ENCODE measurements around the gene STKLD1.

The STKLD1 gene

GRCh38 chr9:133419005-133419404, 42.8 kb downstream of the STKLD1 start:
- no peak overlapping the region for H3K23ac ChIP-seq (ENCODE audit: low read depth, low read length, poor library complexity)
- WGBS, 2 donors (ENCODE audit: extremely low coverage in 2 of 2, insufficient read length in 2 of 2, insufficient replicate concordance in 1 of 2) = no CpG with 5 or more reads among the region's 13 CpGs
- DNase-seq (ENCODE audit: low spot score) = no peak
- no peaks in the 10 kb centered on the region for H3K9me3 ChIP-seq (replicated peaks in 1 of 2; ENCODE audit: control insufficient read depth in 2 of 2, insufficient read depth in 1 of 2, low read depth in 1 of 2, low read length in 2 of 2)
- peaks cover 9 to 26% of the 10 kb centered on the region in 2 donors for H3K36me3 ChIP-seq (replicated peaks in 1 of 2; ENCODE audit: control insufficient read depth in 2 of 2, insufficient read depth in 2 of 2, low read length in 2 of 2)
- no peak overlapping the region for H2BK120ac ChIP-seq (ENCODE audit: low read depth, low read length)
- H3K14ac ChIP-seq (ENCODE audit: low read length) = no peak overlapping the region
- no peak overlapping the region for H3K18ac ChIP-seq (ENCODE audit: low read length)
- H4K91ac ChIP-seq (ENCODE audit: low read depth, low read length, poor library complexity) = no peak overlapping the region
- H3K27me3 ChIP-seq (ENCODE audit: control insufficient read depth in 3 of 3, insufficient read depth in 3 of 3, low read depth in 1 of 3, low read length in 3 of 3) = no peaks in the 10 kb centered on the region
- no peak overlapping the region for H3K4ac ChIP-seq (ENCODE audit: low read length)
- no peak overlapping the region for H2BK12ac ChIP-seq (ENCODE audit: low read length)
- H3K27ac ChIP-seq (replicated peaks; ENCODE audit: low read length) = no peak overlapping the region
- H2AFZ ChIP-seq (ENCODE audit: low read length) = no peak overlapping the region
- peak overlapping the region in 1 of 2 donors; percentile 73 for H3K4me3 ChIP-seq (ENCODE audit: low read length in 2 of 2)
- H2BK5ac ChIP-seq (ENCODE audit: low read length) = no peak overlapping the region
- H2AK5ac ChIP-seq (ENCODE audit: low read depth, low read length) = no peak overlapping the region
- H3K4me2 ChIP-seq (ENCODE audit: insufficient read depth, low read length, poor library complexity, severe bottlenecking) = peak overlapping the region; percentile 3
- no peak overlapping the region for H4K8ac ChIP-seq (ENCODE audit: low read depth, low read length)
- H3K79me1 ChIP-seq (ENCODE audit: low read depth, low read length) = peaks cover 2% of the 10 kb centered on the region
- H3K4me1 ChIP-seq (ENCODE audit: control insufficient read depth in 2 of 2, insufficient read depth in 1 of 2, low read depth in 1 of 2, low read length in 2 of 2) = peaks cover 3 to 9% of the 10 kb centered on the region in 2 donors
- H3K9ac ChIP-seq (ENCODE audit: low read depth, low read length, poor library complexity) = no peak overlapping the region
- H2BK15ac ChIP-seq (ENCODE audit: low read length) = no peak overlapping the region

GRCh38 chr9:133420392-133420827, 44.2 kb downstream of the STKLD1 start:
- no peak overlapping the region for H3K4ac ChIP-seq (ENCODE audit: low read length)
- H3K14ac ChIP-seq (ENCODE audit: low read length) = no peak overlapping the region
- no peak overlapping the region for H2BK15ac ChIP-seq (ENCODE audit: low read length)
- H3K23ac ChIP-seq (ENCODE audit: low read depth, low read length, poor library complexity) = no peak overlapping the region
- H3K27ac ChIP-seq (replicated peaks; ENCODE audit: low read length) = no peak overlapping the region
- H3K36me3 ChIP-seq (replicated peaks in 1 of 2; ENCODE audit: control insufficient read depth in 2 of 2, insufficient read depth in 2 of 2, low read length in 2 of 2) = peaks cover 3 to 12% of the 10 kb centered on the region in 2 donors
- H3K9me3 ChIP-seq (replicated peaks in 1 of 2; ENCODE audit: control insufficient read depth in 2 of 2, insufficient read depth in 1 of 2, low read depth in 1 of 2, low read length in 2 of 2) = no peaks in the 10 kb centered on the region
- peaks cover 2% of the 10 kb centered on the region for H3K79me1 ChIP-seq (ENCODE audit: low read depth, low read length)
- WGBS, 2 donors (ENCODE audit: extremely low coverage in 2 of 2, insufficient read length in 2 of 2, insufficient replicate concordance in 1 of 2) = no CpG with 5 or more reads among the region's 5 CpGs
- no peak overlapping the region for H3K18ac ChIP-seq (ENCODE audit: low read length)
- H3K4me2 ChIP-seq (ENCODE audit: insufficient read depth, low read length, poor library complexity, severe bottlenecking) = no peak overlapping the region
- H4K8ac ChIP-seq (ENCODE audit: low read depth, low read length) = no peak overlapping the region
- no peak overlapping the region for H2BK12ac ChIP-seq (ENCODE audit: low read length)
- no peak overlapping the region for H2AK5ac ChIP-seq (ENCODE audit: low read depth, low read length)
- no peak overlapping the region for H2AFZ ChIP-seq (ENCODE audit: low read length)
- H4K91ac ChIP-seq (ENCODE audit: low read depth, low read length, poor library complexity) = no peak overlapping the region
- peaks cover 3 to 9% of the 10 kb centered on the region in 2 donors for H3K4me1 ChIP-seq (ENCODE audit: control insufficient read depth in 2 of 2, insufficient read depth in 1 of 2, low read depth in 1 of 2, low read length in 2 of 2)
- no peak overlapping the region for H2BK120ac ChIP-seq (ENCODE audit: low read depth, low read length)
- no peaks in the 10 kb centered on the region for H3K27me3 ChIP-seq (ENCODE audit: control insufficient read depth in 3 of 3, insufficient read depth in 3 of 3, low read depth in 1 of 3, low read length in 3 of 3)
- peak overlapping the region; percentile 16 for H3K9ac ChIP-seq (ENCODE audit: low read depth, low read length, poor library complexity)
- H2BK5ac ChIP-seq (ENCODE audit: low read length) = no peak overlapping the region
- no peak for DNase-seq (ENCODE audit: low spot score)
- no peak overlapping the region for H3K4me3 ChIP-seq (ENCODE audit: low read length in 2 of 2)

- Histone ChIP-seq H3K23ac (ENCODE audit: low read depth, low read length, poor library complexity) (no peak within 1 kb of the TSS), H3K14ac (ENCODE audit: low read length) (no peak within 1 kb of the TSS), H2AK5ac (ENCODE audit: low read depth, low read length) (peak within 1 kb of the TSS; percentile 45), H2BK12ac (ENCODE audit: low read length) (peak within 1 kb of the TSS; percentile 75), H3K4me2 (ENCODE audit: insufficient read depth, low read length, poor library complexity, severe bottlenecking) (no peak within 1 kb of the TSS), H3K27me3 (ENCODE audit: control insufficient read depth in 3 of 3, insufficient read depth in 3 of 3, low read depth in 1 of 3, low read length in 3 of 3) (no peaks in the 10 kb centered on the region), H3K18ac (ENCODE audit: low read length) (peak within 1 kb of the TSS; percentile 58), H3K79me1 (ENCODE audit: low read depth, low read length) (no peaks in the 10 kb centered on the region), H3K4ac (ENCODE audit: low read length) (no peak within 1 kb of the TSS), H3K9me3 (replicated peaks in 1 of 2; ENCODE audit: control insufficient read depth in 2 of 2, insufficient read depth in 1 of 2, low read depth in 1 of 2, low read length in 2 of 2) (no peaks in the 10 kb centered on the region), H2BK15ac (ENCODE audit: low read length) (peak within 1 kb of the TSS; percentile 39), H2AFZ (ENCODE audit: low read length) (no peak within 1 kb of the TSS), H2BK5ac (ENCODE audit: low read length) (no peak within 1 kb of the TSS), H2BK120ac (ENCODE audit: low read depth, low read length) (no peak within 1 kb of the TSS), H3K36me3 (replicated peaks in 1 of 2; ENCODE audit: control insufficient read depth in 2 of 2, insufficient read depth in 2 of 2, low read length in 2 of 2) (peaks cover 0 to 3% of the 10 kb centered on the region in 2 donors), H3K4me3 (ENCODE audit: low read length in 2 of 2) (no peak within 1 kb of the TSS), H4K91ac (ENCODE audit: low read depth, low read length, poor library complexity) (no peak within 1 kb of the TSS), H4K8ac (ENCODE audit: low read depth, low read length) (no peak within 1 kb of the TSS), H3K9ac (ENCODE audit: low read depth, low read length, poor library complexity) (peak within 1 kb of the TSS; percentile 47), H3K27ac (replicated peaks; ENCODE audit: low read length) (no peak within 1 kb of the TSS), H3K4me1 (ENCODE audit: control insufficient read depth in 2 of 2, insufficient read depth in 1 of 2, low read depth in 1 of 2, low read length in 2 of 2) (peaks cover under 1 to 4% of the 10 kb centered on the region in 2 donors)
- WGBS, 2 donors (ENCODE audit: extremely low coverage in 2 of 2, insufficient read length in 2 of 2, insufficient replicate concordance in 1 of 2) = no CpG with 5 or more reads among the region's 23 CpGs
- DNase-seq (ENCODE audit: low spot score) = no peak
Measured at GRCh38 chr9:133421615-133422542, 45.7 kb downstream of the STKLD1 start, which contains the start of gene ADAMTS13. Gene ADAMTS13 (plus strand): TSS chr9:133422367. CDS start chr9:133422444, 77 bp downstream.

DNA sequence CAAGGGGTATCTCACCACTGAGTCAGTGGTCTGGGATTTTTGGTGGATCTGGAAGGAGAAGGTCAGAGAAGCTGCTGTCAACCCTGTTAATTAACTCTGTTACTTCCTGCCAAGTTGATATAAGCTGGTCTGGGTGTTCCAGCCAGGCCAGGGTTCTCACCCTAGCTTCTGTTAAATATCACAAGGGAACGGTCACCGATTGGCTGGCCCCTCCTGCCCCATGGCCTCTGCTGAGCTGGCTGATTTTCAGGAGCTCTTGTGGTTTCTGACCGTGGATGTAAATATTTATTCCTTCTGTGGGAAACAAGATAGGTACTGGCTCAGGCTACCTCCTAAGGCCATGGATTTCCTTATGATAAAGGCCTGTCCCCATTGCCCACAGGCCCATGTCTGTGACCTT, 47.0 kb downstream of the STKLD1 start:
- Histone ChIP-seq H3K4me3 (ENCODE audit: low read length in 2 of 2) (no peak overlapping the region), H2BK15ac (ENCODE audit: low read length) (no peak overlapping the region), H3K9ac (ENCODE audit: low read depth, low read length, poor library complexity) (no peak overlapping the region), H4K8ac (ENCODE audit: low read depth, low read length) (no peak overlapping the region), H3K27me3 (ENCODE audit: control insufficient read depth in 3 of 3, insufficient read depth in 3 of 3, low read depth in 1 of 3, low read length in 3 of 3) (peaks cover 0 to 8% (median 0%) of the 10 kb centered on the region in 3 experiments), H3K4me1 (ENCODE audit: control insufficient read depth in 2 of 2, insufficient read depth in 1 of 2, low read depth in 1 of 2, low read length in 2 of 2) (peaks cover 0 to 4% of the 10 kb centered on the region in 2 donors), H3K4me2 (ENCODE audit: insufficient read depth, low read length, poor library complexity, severe bottlenecking) (no peak overlapping the region), H4K91ac (ENCODE audit: low read depth, low read length, poor library complexity) (no peak overlapping the region), H3K14ac (ENCODE audit: low read length) (no peak overlapping the region), H2BK5ac (ENCODE audit: low read length) (no peak overlapping the region), H2AFZ (ENCODE audit: low read length) (no peak overlapping the region), H3K4ac (ENCODE audit: low read length) (no peak overlapping the region), H3K79me1 (ENCODE audit: low read depth, low read length) (no peaks in the 10 kb centered on the region), H2BK12ac (ENCODE audit: low read length) (no peak overlapping the region), H3K9me3 (replicated peaks in 1 of 2; ENCODE audit: control insufficient read depth in 2 of 2, insufficient read depth in 1 of 2, low read depth in 1 of 2, low read length in 2 of 2) (peaks cover 4 to 8% of the 10 kb centered on the region in 2 donors), H3K18ac (ENCODE audit: low read length) (no peak overlapping the region), H2BK120ac (ENCODE audit: low read depth, low read length) (no peak overlapping the region), H3K27ac (replicated peaks; ENCODE audit: low read length) (no peak overlapping the region), H2AK5ac (ENCODE audit: low read depth, low read length) (no peak overlapping the region), H3K23ac (ENCODE audit: low read depth, low read length, poor library complexity) (no peak overlapping the region), H3K36me3 (replicated peaks in 1 of 2; ENCODE audit: control insufficient read depth in 2 of 2, insufficient read depth in 2 of 2, low read length in 2 of 2) (peaks cover 4 to 5% of the 10 kb centered on the region in 2 donors)
- whole genome bisulfite sequencing, 2 donors (ENCODE audit: extremely low coverage in 2 of 2, insufficient read length in 2 of 2, insufficient replicate concordance in 1 of 2) = no CpG with 5 or more reads among the region's 3 CpGs
- DNase-seq (ENCODE audit: low spot score) = no peak

Measured in neuronal stem cell (in vitro differentiated cells).